ENCODE data around the gene VMAC. TPM values are rescaled to one million over a fixed set of nuclear protein-coding genes. Genes with fewer than 3 reads are reported as not detected.

VMAC gene
- total and polyA plus RNA-seq, 2 donors (not counting 1 experiment from before 2014, with no cell fraction given), result 27.1 to 27.2 TPM

DNA sequence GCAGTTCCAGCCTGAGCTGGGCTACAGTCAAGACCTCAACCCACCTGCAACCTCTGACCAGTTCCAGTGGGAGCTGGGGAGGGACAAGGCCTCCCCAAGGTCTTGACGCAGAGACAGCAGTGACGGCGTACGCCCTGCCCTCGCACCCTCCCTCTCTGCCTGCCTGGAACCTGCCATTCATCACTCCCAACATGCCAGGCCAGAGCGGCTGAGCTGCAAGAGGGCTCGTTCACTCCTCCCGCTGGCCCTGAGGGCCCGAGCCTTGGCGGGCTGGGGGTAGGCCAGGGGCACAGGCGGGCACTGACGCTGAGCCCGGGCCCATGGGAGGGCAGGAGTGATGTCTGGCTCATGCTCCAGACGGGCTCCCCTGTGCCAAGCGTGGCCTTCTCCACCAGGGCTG lies 9.3 kb upstream of the VMAC start:
- Histone ChIP-seq H3K27me3 (replicated peaks in 1 of 4; ENCODE audit: control extremely low read depth in 1 of 4, control insufficient read depth in 3 of 4, insufficient read depth in 4 of 4, low read length in 3 of 4) (peaks cover 0 to 17% (median 3%) of the 10 kb centered on the region in 4 experiments), H3K79me2 (ENCODE audit: control insufficient read depth, insufficient read depth, low read length) (peaks cover 14% of the 10 kb centered on the region), H3K27ac (ENCODE audit: low read length in 2 of 2) (no peak overlapping the region), H4K20me1 (ENCODE audit: control insufficient read depth, insufficient read depth, low read length, poor library complexity, severe bottlenecking) (peaks cover 43% of the 10 kb centered on the region), H2AFZ (ENCODE audit: insufficient read depth, low read depth, low read length, poor library complexity, severe bottlenecking) (no peak overlapping the region), H3K4me3 (ENCODE audit: control extremely low read depth in 1 of 5, extremely low read depth in 1 of 5, insufficient read depth in 1 of 5, low read depth in 2 of 5, low read length in 4 of 5) (no peak overlapping the region), H3K36me3 (replicated peaks in 1 of 2; ENCODE audit: control extremely low read depth in 1 of 2, control insufficient read depth in 1 of 2, extremely low read depth in 1 of 2, insufficient read depth in 2 of 2, low read length in 1 of 2) (peaks cover 0 to 13% of the 10 kb centered on the region in 2 experiments), H3K9ac (ENCODE audit: low read length) (no peak overlapping the region), H3K9me3 (ENCODE audit: control extremely low read depth in 1 of 3, control insufficient read depth in 2 of 3, insufficient read depth in 1 of 3, low read length in 2 of 3) (peaks cover 0 to 12% (median 0%) of the 10 kb centered on the region in 3 donors), H3K4me1 (ENCODE audit: control insufficient read depth in 2 of 2, insufficient read depth in 2 of 2, low read length in 2 of 2) (peaks cover 0 to 4% of the 10 kb centered on the region in 2 donors), H3K4me2 (replicated peaks; ENCODE audit: low read depth, low read length, poor library complexity, severe bottlenecking) (no peak overlapping the region)
- ChIA-PET POLR2A (no interaction called here), CTCF (no interaction called here)
- no peak for DNase-seq
- intact Hi-C loops (cut with micrococcal nuclease), result no loop called here
- Mint-ChIP-seq H3K4me3 (no peak overlapping the region), H3K27me3 (no peaks in the 10 kb centered on the region), H3K9me3 (ENCODE audit: insufficient read depth) (no peaks in the 10 kb centered on the region), H3K27ac (no peak overlapping the region), H3K4me1 (peaks cover 4% of the 10 kb centered on the region)
- TF ChIP-seq EZH2 (IDR thresholded peaks at IDR 0.05; ENCODE audit: borderline replicate concordance, insufficient read depth, low read depth, low read length, poor library complexity, severe bottlenecking) (no peak), CTCF (IDR thresholded peaks at IDR 0.05) (no peak)
- no peak for ATAC-seq (ENCODE audit: low read depth)
- 86% methylated on average over 15 of the region's 15 CpGs for WGBS (ENCODE audit: insufficient coverage)

DNA sequence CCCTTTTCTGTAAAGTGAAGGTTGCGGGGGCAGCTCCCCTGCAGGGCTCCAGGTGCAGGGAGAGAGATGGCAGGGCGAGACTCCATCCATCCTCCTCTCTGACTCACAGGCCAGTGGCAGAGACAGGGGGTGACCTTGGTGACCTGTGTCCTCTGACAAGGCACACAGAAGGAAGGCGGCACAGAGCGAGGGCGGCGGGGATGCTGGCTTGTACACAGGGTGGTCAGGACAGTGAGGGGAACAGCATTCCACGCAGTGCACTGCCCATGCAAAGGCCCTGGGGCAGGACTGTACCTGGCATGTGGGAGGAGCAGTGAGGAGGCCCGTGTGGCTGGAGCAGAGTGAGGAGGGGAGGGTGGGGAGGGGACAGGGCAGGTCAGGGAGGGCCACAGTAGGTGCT lies 8.8 kb upstream of the VMAC start:
- H3K27me3 Mint-ChIP-seq, result no peaks in the 10 kb centered on the region
- WGBS (ENCODE audit: insufficient coverage), result 85% methylated on average over 4 of the region's 8 CpGs
- H3K4me3 Mint-ChIP-seq, result no peak overlapping the region
- Histone ChIP-seq H2AFZ (ENCODE audit: insufficient read depth, low read depth, low read length, poor library complexity, severe bottlenecking) (no peak overlapping the region), H3K27ac (ENCODE audit: low read length in 2 of 2) (no peak overlapping the region), H4K20me1 (ENCODE audit: control insufficient read depth, insufficient read depth, low read length, poor library complexity, severe bottlenecking) (peaks cover 44% of the 10 kb centered on the region), H3K9me3 (ENCODE audit: control extremely low read depth in 1 of 3, control insufficient read depth in 2 of 3, insufficient read depth in 1 of 3, low read length in 2 of 3) (peaks cover 0 to 12% (median 0%) of the 10 kb centered on the region in 3 donors), H3K36me3 (replicated peaks in 1 of 2; ENCODE audit: control extremely low read depth in 1 of 2, control insufficient read depth in 1 of 2, extremely low read depth in 1 of 2, insufficient read depth in 2 of 2, low read length in 1 of 2) (peaks cover 0 to 13% of the 10 kb centered on the region in 2 experiments), H3K4me3 (ENCODE audit: control extremely low read depth in 1 of 5, extremely low read depth in 1 of 5, insufficient read depth in 1 of 5, low read depth in 2 of 5, low read length in 4 of 5) (no peak overlapping the region), H3K4me2 (replicated peaks; ENCODE audit: low read depth, low read length, poor library complexity, severe bottlenecking) (no peak overlapping the region), H3K27me3 (replicated peaks in 1 of 4; ENCODE audit: control extremely low read depth in 1 of 4, control insufficient read depth in 3 of 4, insufficient read depth in 4 of 4, low read length in 3 of 4) (peaks cover 0 to 15% (median 3%) of the 10 kb centered on the region in 4 experiments), H3K79me2 (ENCODE audit: control insufficient read depth, insufficient read depth, low read length) (peaks cover 17% of the 10 kb centered on the region), H3K9ac (ENCODE audit: low read length) (no peak overlapping the region), H3K4me1 (ENCODE audit: control insufficient read depth in 2 of 2, insufficient read depth in 2 of 2, low read length in 2 of 2) (peaks cover 0 to 4% of the 10 kb centered on the region in 2 donors)
- H3K9me3 Mint-ChIP-seq (ENCODE audit: insufficient read depth), result no peaks in the 10 kb centered on the region
- DNase-seq (no peak), ATAC-seq (ENCODE audit: low read depth) (no peak)
- intact Hi-C loops (cut with micrococcal nuclease), result no loop called here
- ChIA-PET POLR2A (interaction anchor here (0.6 kb wide), 1 partner anchor 810 kb away, joined by 3 read pairs; no protein-coding TSS in a partner anchor), CTCF (no interaction called here)
- no peak for TF ChIP-seq EZH2 (IDR thresholded peaks at IDR 0.05; ENCODE audit: borderline replicate concordance, insufficient read depth, low read depth, low read length, poor library complexity, severe bottlenecking)
- no peak for TF ChIP-seq CTCF (IDR thresholded peaks at IDR 0.05)
- no peak overlapping the region for H3K27ac Mint-ChIP-seq
- H3K4me1 Mint-ChIP-seq, result peaks cover 4% of the 10 kb centered on the region

Data from B cell (primary cell).